Ectodermal cell (in vitro differentiated cells): Measurements from ENCODE around the gene MCM5. TPM values are rescaled to one million over a fixed set of nuclear protein-coding genes. Genes with fewer than 3 reads are reported as not detected.

ENCODE experiments used
- H3K27ac ChIP-seq: 2 replicates; pipeline ENCODE4 v1.7.0; 2013; ENCODE audit warnings: mild to moderate bottlenecking, low read depth, low read length; ENCODE audit not compliant: insufficient read depth, poor library complexity, severe bottlenecking
- H3K27me3 ChIP-seq: 2 replicates; pipeline ENCODE4 v1.7.0; 2013; ENCODE audit warnings: mild to moderate bottlenecking, low read length; ENCODE audit not compliant: insufficient read depth, control insufficient read depth, poor library complexity, severe bottlenecking
- H3K36me3 ChIP-seq: one replicate; pipeline ENCODE4 v1.7.0; 2013; ENCODE audit warnings: low read length; ENCODE audit not compliant: control insufficient read depth, insufficient read depth
- H3K4me1 ChIP-seq: one replicate; pipeline ENCODE4 v1.7.0; 2013; ENCODE audit warnings: low read length; ENCODE audit not compliant: control insufficient read depth, insufficient read depth
- H3K4me3 ChIP-seq: 2 replicates; pipeline ENCODE4 v1.7.0; 2013; ENCODE audit warnings: low read depth, low read length, control low read depth; ENCODE audit not compliant: insufficient read depth
- H3K9me3 ChIP-seq: 2 replicates; pipeline ENCODE4 v1.7.0; 2013; ENCODE audit warnings: mild to moderate bottlenecking, low read length, moderate library complexity; ENCODE audit not compliant: control insufficient read depth
- WGBS, 2 experiments: methylation state at CpG; one replicate each; pipeline ENCODE4 v1.1.7; 2013; ENCODE audit warnings: missing lambda C conversion rate in 2 of 2; 5-methylcytosine and 5-hydroxymethylcytosine counted together
- polyA plus RNA-seq, 4 experiments: library from polyadenylated mRNA; stranded (reverse); fragments of 50-300 nt; gene quantifications; one replicate each; pipeline ENCODE4 v1.2.3, GENCODE V29; 2013

MCM5 gene
- polyA plus RNA-seq (2013, experiment 1 of 4): 175 TPM
- polyA plus RNA-seq (2013, experiment 2 of 4): 182 TPM
- polyA plus RNA-seq (2013, experiment 3 of 4): 140 TPM
- polyA plus RNA-seq (2013, experiment 4 of 4): 127 TPM

GRCh38 chr22:35399678-35400500 is at the start of gene MCM5:
Gene MCM5 (plus strand): TSS chr22:35400140. CDS start chr22:35400439, 299 bp downstream.
- 4% methylated on average over 64 of the region's 64 CpGs for WGBS, 2 experiments
- Histone ChIP-seq H3K4me3 (peak within 1 kb of the TSS; percentile 80), H3K27me3 (no peaks in the 10 kb centered on the region), H3K27ac (peak within 1 kb of the TSS; percentile 85), H3K9me3 (no peaks in the 10 kb centered on the region), H3K36me3 (peaks cover 9% of the 10 kb centered on the region), H3K4me1 (peaks cover 12% of the 10 kb centered on the region)

GRCh38 chr22:35350539-35351503 is 49.1 kb upstream of the MCM5 start:
- 4 to 5% methylated on average over 47 of the region's 47 CpGs for WGBS, 2 experiments
- H3K4me3 ChIP-seq: peak overlapping the region; percentile 58
- no peaks in the 10 kb centered on the region for H3K36me3 ChIP-seq
- H3K27me3 ChIP-seq: peaks cover 12% of the 10 kb centered on the region
- no peaks in the 10 kb centered on the region for H3K9me3 ChIP-seq
- no peak overlapping the region for H3K27ac ChIP-seq
- H3K4me1 ChIP-seq: peaks cover 20% of the 10 kb centered on the region

GRCh38 chr22:35352214-35353111 is 47.5 kb upstream of the MCM5 start:
- Histone ChIP-seq H3K36me3 (no peaks in the 10 kb centered on the region), H3K4me1 (peaks cover 20% of the 10 kb centered on the region), H3K9me3 (no peaks in the 10 kb centered on the region), H3K27ac (no peak overlapping the region), H3K27me3 (peaks cover 12% of the 10 kb centered on the region), H3K4me3 (no peak overlapping the region)
- 70 to 76% methylated on average over 19 of the region's 19 CpGs for WGBS, 2 experiments

GRCh38 chr22:35353318-35353717 is 46.6 kb upstream of the MCM5 start:
- H3K27ac ChIP-seq: no peak overlapping the region
- H3K4me1 ChIP-seq: peaks cover 20% of the 10 kb centered on the region
- H3K4me3 ChIP-seq: no peak overlapping the region
- H3K36me3 ChIP-seq: no peaks in the 10 kb centered on the region
- peaks cover 12% of the 10 kb centered on the region for H3K27me3 ChIP-seq
- H3K9me3 ChIP-seq: no peaks in the 10 kb centered on the region
- 81 to 85% methylated on average over 12 of the region's 12 CpGs for WGBS, 2 experiments

GRCh38 chr22:35354068-35354467 is 45.9 kb upstream of the MCM5 start:
- H3K27me3 ChIP-seq: peaks cover 12% of the 10 kb centered on the region
- WGBS, 2 experiments: 88 to 93% methylated on average over 4 of the region's 4 CpGs
- H3K27ac ChIP-seq: no peak overlapping the region
- no peaks in the 10 kb centered on the region for H3K36me3 ChIP-seq
- H3K4me3 ChIP-seq: no peak overlapping the region
- no peaks in the 10 kb centered on the region for H3K9me3 ChIP-seq
- peaks cover 20% of the 10 kb centered on the region for H3K4me1 ChIP-seq

- Histone ChIP-seq H3K36me3 (no peaks in the 10 kb centered on the region), H3K27ac (no peak overlapping the region), H3K4me1 (no peaks in the 10 kb centered on the region), H3K27me3 (no peaks in the 10 kb centered on the region), H3K9me3 (no peaks in the 10 kb centered on the region), H3K4me3 (no peak overlapping the region)
- 86% methylated on average over 6 of the region's 6 CpGs for WGBS, 2 experiments
These were observed 41.9 kb upstream of the MCM5 start for GRCh38 chr22:35357883-35358621.

- Histone ChIP-seq H3K27ac (no peak overlapping the region), H3K27me3 (no peaks in the 10 kb centered on the region), H3K4me3 (no peak overlapping the region), H3K9me3 (no peaks in the 10 kb centered on the region), H3K4me1 (no peaks in the 10 kb centered on the region), H3K36me3 (no peaks in the 10 kb centered on the region)
- WGBS, 2 experiments: 79 to 84% methylated on average over 9 of the region's 9 CpGs
These were observed 40.4 kb upstream of the MCM5 start for GRCh38 chr22:35359380-35360065.

- Histone ChIP-seq H3K4me1 (no peaks in the 10 kb centered on the region), H3K27me3 (no peaks in the 10 kb centered on the region), H3K4me3 (no peak overlapping the region), H3K9me3 (no peaks in the 10 kb centered on the region), H3K36me3 (no peaks in the 10 kb centered on the region), H3K27ac (no peak overlapping the region)
- 89 to 92% methylated on average over 6 of the region's 6 CpGs for WGBS, 2 experiments
These were observed 38.9 kb upstream of the MCM5 start for GRCh38 chr22:35361001-35361558.
